Endothelial cell of umbilical vein (primary cell): ENCODE data around the gene MYO1E. TPM values are rescaled to one million over a fixed set of nuclear protein-coding genes. Genes with fewer than 3 reads are reported as not detected.

Experiments used
- BruUV-seq: library from RNA; stranded (reverse); fragments of 400-500 nt; replicated peaks from 2 replicates; lab custom pipeline; 2021; lab: Mats Ljungman, UMichigan
- CTCF ChIA-PET: fragments of 300-600, 350-600 bp; sonication (Branson Sonifier 250); formaldehyde crosslinking; loops from one replicate; lab custom pipeline; 2021; ENCODE audit warnings: antibody characterized with exemption, inconsistent platforms; lab: Charles Lee
- POLR2A ChIA-PET: fragments of 300-600, 350-600 bp; sonication (Branson Sonifier 250); formaldehyde crosslinking; loops from one replicate; lab custom pipeline; 2021; ENCODE audit warnings: antibody characterized with exemption, inconsistent platforms; lab: Charles Lee
- DNase-seq: peaks from one replicate; pipeline ENCODE4 v3.0.0-alpha.2; 2011; ENCODE audit warnings: low read depth, low spot score
- FAIRE-seq: peaks from 2 replicates; lab custom pipeline; 2011; peaks lifted over from hg19 to GRCh38; lab: Jason Lieb, UNC
- H2AFZ ChIP-seq: 2 replicates; pipeline ENCODE4 v1.6.0; 2012; ENCODE audit warnings: low read depth, low read length, control low read depth, inconsistent platforms
- H3K27ac ChIP-seq: 2 replicates; pipeline ENCODE4 v1.5.1; 2011; ENCODE audit warnings: low read depth, mild to moderate bottlenecking, control low read depth, low read length, moderate library complexity; ENCODE audit not compliant: insufficient read depth
- H3K27me3 ChIP-seq, 2 experiments: 2 replicates each; pipeline versions ENCODE4 v1.6.0 to v1.6.1; 2011; ENCODE audit warnings: low read length in 2 of 2, mixed read lengths in 1 of 2; ENCODE audit not compliant: control insufficient read depth in 2 of 2, insufficient read depth in 2 of 2
- H3K36me3 ChIP-seq, 2 experiments: 2 replicates in 1 of 2; 3 replicates in 1 of 2; pipeline ENCODE4 v1.5.1; 2011; ENCODE audit warnings: low read length in 2 of 2, mild to moderate bottlenecking in 1 of 2, moderate library complexity in 1 of 2; ENCODE audit not compliant: control insufficient read depth in 2 of 2, insufficient read depth in 2 of 2; ENCODE audit errors: extremely low read depth in 1 of 2
- H3K4me1 ChIP-seq: 3 replicates; pipeline ENCODE4 v1.5.1; 2011; ENCODE audit warnings: mild to moderate bottlenecking, low read length; ENCODE audit not compliant: control insufficient read depth, insufficient read depth; ENCODE audit errors: extremely low read depth
- H3K4me2 ChIP-seq: 2 replicates; pipeline ENCODE4 v1.6.1; 2011; ENCODE audit warnings: low read length, control low read depth, mixed read lengths; ENCODE audit not compliant: insufficient read depth
- H3K4me3 ChIP-seq, 3 experiments: fragments of 200-600 bp in 1 of 3; sonication (generic), shearing (Covaris generic) in 1 of 3; replicated peaks in 1 of 3; 2 replicates each; pipeline ENCODE4 v1.5.1; 2011 to 2016; ENCODE audit warnings: control low read depth in 3 of 3, low read length in 3 of 3, mild to moderate bottlenecking in 2 of 3, inconsistent platforms in 1 of 3, low read depth in 1 of 3, moderate library complexity in 1 of 3; ENCODE audit not compliant: insufficient read depth in 1 of 3
- H3K79me2 ChIP-seq: 2 replicates; pipeline ENCODE4 v1.6.0; 2012; ENCODE audit warnings: low read length, inconsistent platforms; ENCODE audit not compliant: control insufficient read depth, insufficient read depth
- H3K9ac ChIP-seq: replicated peaks from 2 replicates; pipeline ENCODE3; 2011; ENCODE audit warnings: low read length, control low read depth; ENCODE audit not compliant: insufficient read depth; ENCODE audit errors: extremely low read depth
- H3K9me1 ChIP-seq: replicated peaks from 3 replicates; pipeline ENCODE4 v1.6.0; 2011; ENCODE audit warnings: mild to moderate bottlenecking, low read length; ENCODE audit not compliant: control insufficient read depth, insufficient read depth; ENCODE audit errors: extremely low read depth
- H3K9me3 ChIP-seq: replicated peaks from 2 replicates; pipeline ENCODE4 v1.5.1; 2012; ENCODE audit warnings: low read length, inconsistent platforms; ENCODE audit not compliant: control insufficient read depth, insufficient read depth
- H4K20me1 ChIP-seq: replicated peaks from 2 replicates; pipeline ENCODE3; 2011; ENCODE audit warnings: mild to moderate bottlenecking, low read length; ENCODE audit not compliant: control insufficient read depth, insufficient read depth; ENCODE audit errors: extremely low read depth
- CTCF ChIP-seq, 2 donors: IDR thresholded peaks; 1 replicate in 1 of 2; 2 replicates in 1 of 2; pipeline ENCODE4 v1.5.1; 2011; ENCODE audit warnings: low read length in 2 of 2, mild to moderate bottlenecking in 2 of 2, moderate library complexity in 2 of 2, control low read depth in 1 of 2, inconsistent platforms in 1 of 2, low read depth in 1 of 2; ENCODE audit not compliant: insufficient read depth in 1 of 2; ENCODE audit errors: extremely low read depth in 1 of 2
- EZH2 ChIP-seq: IDR thresholded peaks from 2 replicates; pipeline ENCODE4 v1.6.1; 2012; ENCODE audit warnings: borderline replicate concordance, low read depth, mild to moderate bottlenecking, moderate library complexity, low read length, inconsistent platforms; ENCODE audit not compliant: severe bottlenecking
- FOS ChIP-seq: IDR thresholded peaks from 2 replicates; pipeline ENCODE4 v1.6.1; 2011; ENCODE audit warnings: mild to moderate bottlenecking, low read length, moderate library complexity, borderline replicate concordance; ENCODE audit not compliant: insufficient read depth
- GATA2 ChIP-seq: IDR thresholded peaks from 2 replicates; pipeline ENCODE4 v1.7.0; 2011; ENCODE audit warnings: low read depth, mild to moderate bottlenecking, moderate library complexity, mixed read lengths, low read length; ENCODE audit not compliant: insufficient read length, insufficient read depth
- JUN ChIP-seq: IDR thresholded peaks from 2 replicates; pipeline ENCODE4 v1.6.1; 2011; ENCODE audit warnings: borderline replicate concordance, low read depth; ENCODE audit not compliant: insufficient read length, insufficient read depth
- MAX ChIP-seq: IDR thresholded peaks from 2 replicates; pipeline ENCODE4 v1.6.1; 2011; ENCODE audit not compliant: insufficient read depth, insufficient read length
- MYC ChIP-seq: IDR thresholded peaks from one replicate; pipeline ENCODE4 v1.6.1; 2011; ENCODE audit warnings: mild to moderate bottlenecking, low read depth, low read length
- POLR2A ChIP-seq: IDR thresholded peaks from 2 replicates; pipeline ENCODE4 v1.6.1; 2012; ENCODE audit warnings: low read depth, mild to moderate bottlenecking, control low read depth, low read length
- POLR2AphosphoS5 ChIP-seq: IDR thresholded peaks from 2 replicates; pipeline ENCODE4 v1.6.1; 2012; ENCODE audit warnings: low read depth, mild to moderate bottlenecking, control low read depth, low read length, moderate library complexity; ENCODE audit not compliant: insufficient read depth
- dilution Hi-C: fragments of 300-500 bp; cut with MboI; formaldehyde crosslinking; loops from one replicate; pipeline ENCODE4 v1.15.0; 2019; ENCODE audit warnings: low sequenced_read_pairs; ENCODE audit not compliant: extremely low pct_ligation_motif_present
- intact Hi-C: fragments of 100-400 bp; cut with micrococcal nuclease; formaldehyde crosslinking; loops from one replicate; pipeline ENCODE4 v1.10.0; 2022
- polyA plus RNA-seq, 4 experiments: library from polyadenylated mRNA; depleted of rRNA in 3 of 4; stranded (reverse) in 3 of 4; unstranded in 1 of 4; fragments of >200 nt; gene quantifications; 2 replicates each; pipeline versions ENCODE4 v1.2.1 to v1.2.3, GENCODE V29; 2011 to 2012; ENCODE audit warnings: missing spikeins in 1 of 4
- total RNA-seq: library from RNA; stranded (reverse); gene quantifications from 2 replicates; pipeline ENCODE4 v1.2.3, GENCODE V29; 2021

MYO1E gene
- total and polyA plus RNA-seq, 2 donors (not counting 3 experiments of a cell fraction or from before 2014, with no cell fraction given) = 31.6 to 218 TPM

GRCh38 chr15:59292442-59293151, 80.1 kb downstream of the MYO1E start:
- no peaks in the 10 kb centered on the region for H3K9me1 ChIP-seq
- peak; percentile 96 for FAIRE-seq
- peak overlapping the region; percentile 6 for H3K9ac ChIP-seq
- TF ChIP-seq MYC = no peak
- TF ChIP-seq MAX = no peak
- TF ChIP-seq JUN = peak; percentile 24
- peaks cover 43% of the 10 kb centered on the region for H3K4me1 ChIP-seq
- no peaks in the 10 kb centered on the region for H4K20me1 ChIP-seq
- no peak overlapping the region for H3K4me3 ChIP-seq
- no peaks in the 10 kb centered on the region for H3K9me3 ChIP-seq
- no peak overlapping the region for H2AFZ ChIP-seq
- H3K36me3 ChIP-seq = no peaks in the 10 kb centered on the region
- intact Hi-C loops = no loop called here
- H3K4me2 ChIP-seq = peak overlapping the region; percentile 33
- H3K79me2 ChIP-seq = peaks cover 40% of the 10 kb centered on the region
- CTCF ChIA-PET = interaction anchor here (0.8 to 1.7 kb wide), 3 partner anchors 8 to 46 kb away, joined by 3 to 5 read pairs (median 3); no protein-coding TSS in a partner anchor
- dilution Hi-C loops = no loop called here
- DNase-seq = peak; percentile 91
- peak overlapping the region; percentile 73 for H3K27ac ChIP-seq
- BruUV-seq = no TSS peak
- no peaks in the 10 kb centered on the region for H3K27me3 ChIP-seq
- POLR2A ChIA-PET = no interaction called here

- Histone ChIP-seq H3K27me3 (no peaks in the 10 kb centered on the region), H4K20me1 (no peaks in the 10 kb centered on the region), H3K9me3 (no peaks in the 10 kb centered on the region), H3K36me3 (no peaks in the 10 kb centered on the region), H3K9ac (no peak overlapping the region), H3K4me2 (no peak overlapping the region), H3K4me3 (no peak overlapping the region), H3K27ac (no peak overlapping the region), H3K79me2 (peaks cover 48% of the 10 kb centered on the region), H3K9me1 (no peaks in the 10 kb centered on the region), H3K4me1 (peaks cover 38% of the 10 kb centered on the region), H2AFZ (no peak overlapping the region)
- BruUV-seq = no TSS peak
- dilution Hi-C loops (no loop called here), intact Hi-C loops (no loop called here)
- no peak for FAIRE-seq
- no peak for DNase-seq
- no peak for TF ChIP-seq POLR2A
- TF ChIP-seq FOS = no peak
- TF ChIP-seq GATA2 = no peak
- TF ChIP-seq MYC = no peak
- TF ChIP-seq JUN = no peak
- no peak for TF ChIP-seq MAX
- TF ChIP-seq POLR2AphosphoS5 = no peak
- TF ChIP-seq EZH2 = no peak
- TF ChIP-seq CTCF (IDR thresholded peaks at IDR 0.05; ENCODE audit: extremely low read depth in 1 of 2, insufficient read depth in 1 of 2, low read depth in 1 of 2, low read length in 2 of 2) = no peak
- CTCF ChIA-PET = interaction anchor here (1.7 kb wide), 1 partner anchor 9 kb away, joined by 5 read pairs; no protein-coding TSS in a partner anchor
- POLR2A ChIA-PET = no interaction called here
These were observed 81.5 kb downstream of the MYO1E start for GRCh38 chr15:59291213-59291549.
